Neural progenitor cell (in vitro differentiated cells): ENCODE data around the gene EXOG. TPM values are rescaled to one million over a fixed set of nuclear protein-coding genes. Genes with fewer than 3 reads are reported as not detected.

Experiments used
- DNase-seq: peaks from one replicate; pipeline ENCODE4 v3.0.0-alpha.2; 2016; ENCODE audit warnings: low spot score
- H2AFZ ChIP-seq: fragments of 200-600 bp; sonication (generic); replicated peaks from 2 replicates; pipeline ENCODE4 v1.6.1; 2016; ENCODE audit warnings: antibody characterized with exemption
- H3F3A ChIP-seq: fragments of 200-600 bp; sonication (generic); 2 replicates; pipeline ENCODE4 v1.6.1; 2016; ENCODE audit warnings: antibody characterized with exemption, low read depth
- H3K27ac ChIP-seq: fragments of 200-600 bp; sonication (generic); 2 replicates; pipeline ENCODE4 v1.5.1; 2016; ENCODE audit warnings: mild to moderate bottlenecking
- H3K27me3 ChIP-seq: fragments of 200-600 bp; sonication (generic); 2 replicates; pipeline ENCODE4 v1.6.1; 2016; ENCODE audit warnings: mild to moderate bottlenecking, moderate library complexity
- H3K36me3 ChIP-seq: fragments of 200-600 bp; sonication (generic); 2 replicates; pipeline ENCODE4 v1.5.1; 2016
- H3K4me1 ChIP-seq: fragments of 200-600 bp; sonication (generic); 2 replicates; pipeline ENCODE4 v1.6.1; 2016; ENCODE audit warnings: mixed run types
- H3K4me2 ChIP-seq: fragments of 200-600 bp; sonication (generic); 2 replicates; pipeline ENCODE4 v1.6.1; 2016
- H3K4me3 ChIP-seq: fragments of 200-600 bp; sonication (generic); 2 replicates; pipeline ENCODE4 v1.5.1; 2016
- H3K79me2 ChIP-seq: fragments of 200-600 bp; sonication (generic); 2 replicates; pipeline ENCODE4 v1.6.1; 2016; ENCODE audit warnings: low read depth
- H3K9ac ChIP-seq: fragments of 200-600 bp; sonication (generic); 2 replicates; pipeline ENCODE4 v1.6.1; 2016
- H3K9me3 ChIP-seq: fragments of 200-600 bp; sonication (generic); 2 replicates; pipeline ENCODE4 v1.5.1; 2016; ENCODE audit warnings: low read depth
- H4K20me1 ChIP-seq: fragments of 200-600 bp; sonication (generic); 2 replicates; pipeline ENCODE4 v1.6.1; 2016; ENCODE audit warnings: low read depth
- H3K27ac Mint-ChIP-seq: 3 replicates; pipeline ENCODE4 v1.8.0; 2021; ENCODE audit warnings: mixed read lengths
- H3K27me3 Mint-ChIP-seq: 2 replicates; pipeline ENCODE4 v1.8.0; 2022; ENCODE audit warnings: low read depth, mild to moderate bottlenecking, inconsistent platforms, moderate library complexity, mixed read lengths; ENCODE audit not compliant: insufficient read depth
- H3K36me3 Mint-ChIP-seq: 3 replicates; pipeline ENCODE4 v1.8.0; 2021; ENCODE audit warnings: mixed read lengths
- H3K4me1 Mint-ChIP-seq: 3 replicates; pipeline ENCODE4 v1.8.0; 2021; ENCODE audit warnings: mixed read lengths
- H3K4me3 Mint-ChIP-seq: 3 replicates; pipeline ENCODE4 v1.8.0; 2021; ENCODE audit warnings: mild to moderate bottlenecking, moderate library complexity, mixed read lengths
- H3K9me3 Mint-ChIP-seq: 3 replicates; pipeline ENCODE4 v1.8.0; 2020; ENCODE audit warnings: mixed read lengths
- CTCF ChIP-seq: fragments of 200-600 bp; sonication (generic); IDR thresholded peaks from 2 replicates; pipeline ENCODE4 v1.5.1; 2017; ENCODE audit warnings: antibody characterized with exemption, mild to moderate bottlenecking
- EZH2 ChIP-seq: fragments of 200-600 bp; sonication (generic); IDR thresholded peaks from 2 replicates; pipeline ENCODE4 v1.6.1; 2017; ENCODE audit warnings: antibody characterized with exemption, mild to moderate bottlenecking, moderate library complexity
- EZH2phosphoT487 ChIP-seq: fragments of 200-600 bp; sonication (generic); IDR thresholded peaks from 2 replicates; pipeline ENCODE4 v1.6.1; 2017; ENCODE audit warnings: antibody characterized with exemption
- total RNA-seq: library from RNA; depleted of rRNA; stranded (reverse); fragments of >200 nt; gene quantifications from 2 replicates; pipeline ENCODE4 v1.2.3, GENCODE V29; 2015; ENCODE audit warnings: low replicate concordance

The EXOG gene
- total RNA-seq, 1 donor from 2014 or later: 11.6 TPM

- Mint-ChIP-seq H3K27me3 (peaks cover 3% of the 10 kb centered on the region), H3K4me1 (no peaks in the 10 kb centered on the region), H3K4me3 (no peak overlapping the region), H3K9me3 (peaks cover 3% of the 10 kb centered on the region), H3K27ac (no peak overlapping the region), H3K36me3 (peaks cover 2% of the 10 kb centered on the region)
- Histone ChIP-seq H3K4me3 (no peak overlapping the region), H3K27me3 (no peaks in the 10 kb centered on the region), H3K4me2 (no peak overlapping the region), H3K9ac (no peak overlapping the region), H4K20me1 (no peaks in the 10 kb centered on the region), H3K9me3 (no peaks in the 10 kb centered on the region), H3F3A (no peaks in the 10 kb centered on the region), H3K27ac (no peak overlapping the region), H3K4me1 (no peaks in the 10 kb centered on the region), H2AFZ (no peak overlapping the region), H3K79me2 (no peaks in the 10 kb centered on the region), H3K36me3 (no peaks in the 10 kb centered on the region)
- TF ChIP-seq EZH2phosphoT487 (no peak), EZH2 (no peak), CTCF (no peak)
- DNase-seq: no peak
These were observed 49.4 kb downstream of the EXOG start for GRCh38 chr3:38545550-38545949.

DNA sequence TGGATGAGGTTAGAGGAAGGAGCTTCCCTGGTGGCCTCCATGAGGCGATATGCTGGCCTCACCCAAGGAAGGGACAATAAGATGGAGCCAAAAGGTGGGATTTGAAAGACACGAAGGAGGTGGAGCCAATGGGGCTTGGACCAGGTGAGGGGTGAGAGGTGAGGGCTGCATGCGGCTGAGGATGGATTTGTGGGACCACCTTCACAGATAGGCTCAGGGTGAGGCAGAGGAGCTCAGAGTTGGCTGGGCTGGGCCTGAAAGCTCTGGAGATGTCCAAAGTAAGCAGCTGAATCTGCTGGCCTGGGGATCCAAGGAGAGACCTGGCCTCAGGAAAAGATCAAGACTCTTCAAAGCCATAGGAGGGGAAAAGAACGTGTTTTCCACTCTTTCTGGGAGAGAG lies 49.8 kb downstream of the EXOG start:
- Mint-ChIP-seq H3K27ac (no peak overlapping the region), H3K9me3 (peaks cover 3% of the 10 kb centered on the region), H3K4me1 (no peaks in the 10 kb centered on the region), H3K27me3 (peaks cover 5% of the 10 kb centered on the region), H3K4me3 (no peak overlapping the region), H3K36me3 (peaks cover 2% of the 10 kb centered on the region)
- H3K79me2 ChIP-seq: no peaks in the 10 kb centered on the region
- H3K4me3 ChIP-seq: no peak overlapping the region
- H3K9me3 ChIP-seq: no peaks in the 10 kb centered on the region
- DNase-seq: no peak
- no peak overlapping the region for H3K27ac ChIP-seq
- H3K4me2 ChIP-seq: no peak overlapping the region
- H3K27me3 ChIP-seq: no peaks in the 10 kb centered on the region
- no peak overlapping the region for H2AFZ ChIP-seq
- TF ChIP-seq CTCF (no peak), EZH2phosphoT487 (no peak), EZH2 (no peak)
- H4K20me1 ChIP-seq: no peaks in the 10 kb centered on the region
- no peaks in the 10 kb centered on the region for H3F3A ChIP-seq
- H3K4me1 ChIP-seq: no peaks in the 10 kb centered on the region
- no peaks in the 10 kb centered on the region for H3K36me3 ChIP-seq
- H3K9ac ChIP-seq: no peak overlapping the region

DNA sequence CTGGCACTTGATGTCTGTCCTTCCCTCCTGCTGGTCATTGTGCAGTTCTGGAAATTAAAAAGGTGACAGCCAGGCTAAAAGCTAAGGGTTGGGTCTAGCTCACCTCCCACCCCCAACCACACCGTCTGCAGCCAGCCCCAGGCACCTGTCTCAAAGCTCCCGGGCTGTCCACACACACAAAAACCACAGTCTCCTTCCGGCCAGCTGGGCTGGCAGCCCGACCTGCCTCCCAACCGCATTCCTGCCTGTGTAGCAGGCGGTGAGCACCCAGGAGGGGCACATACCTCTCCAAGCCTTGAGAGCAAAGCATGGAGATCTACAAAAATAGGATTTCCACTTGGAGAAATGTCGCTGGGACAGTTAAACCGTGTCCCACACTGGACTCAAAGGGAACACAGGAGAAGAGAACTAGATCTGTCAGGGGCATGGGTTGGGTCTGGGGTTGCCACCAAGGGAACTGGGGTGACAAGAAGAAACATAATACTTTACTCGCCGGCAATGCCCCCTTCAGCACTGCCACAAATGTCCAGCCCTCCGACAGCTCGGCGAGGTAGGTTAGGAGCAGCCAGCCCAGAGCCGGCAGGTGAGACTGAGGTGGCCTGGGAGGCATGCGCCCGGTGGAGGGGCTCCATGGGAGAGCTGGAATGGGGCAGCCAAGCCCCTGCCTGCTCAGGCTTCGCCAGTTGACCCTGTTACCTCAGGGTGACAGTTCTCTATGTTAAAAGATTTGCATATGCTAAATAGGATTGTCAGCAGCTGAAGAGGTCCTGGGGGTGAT lies 52.2 kb downstream of the EXOG start:
- Histone ChIP-seq H3K4me2 (no peak overlapping the region), H3K9me3 (no peaks in the 10 kb centered on the region), H3K4me1 (no peaks in the 10 kb centered on the region), H3K36me3 (no peaks in the 10 kb centered on the region), H3K79me2 (no peaks in the 10 kb centered on the region), H3K4me3 (no peak overlapping the region), H3K9ac (no peak overlapping the region), H3K27me3 (no peaks in the 10 kb centered on the region), H4K20me1 (no peaks in the 10 kb centered on the region), H3F3A (no peaks in the 10 kb centered on the region), H3K27ac (no peak overlapping the region), H2AFZ (no peak overlapping the region)
- no peak overlapping the region for H3K4me3 Mint-ChIP-seq
- peaks cover 2% of the 10 kb centered on the region for H3K36me3 Mint-ChIP-seq
- peak; percentile 32 for DNase-seq
- H3K27ac Mint-ChIP-seq: no peak overlapping the region
- peaks cover 3% of the 10 kb centered on the region for H3K9me3 Mint-ChIP-seq
- H3K27me3 Mint-ChIP-seq: peaks cover 7% of the 10 kb centered on the region
- H3K4me1 Mint-ChIP-seq: no peaks in the 10 kb centered on the region
- TF ChIP-seq EZH2phosphoT487 (no peak), CTCF (no peak), EZH2 (no peak)
